HepG2 (cell line): ENCODE data around the gene MMP3.

Source experiments
- ADNP ChIP-seq: sonication (generic); formaldehyde crosslinking; IDR thresholded peaks from 2 replicates; pipeline ENCODE4 v1.4.0; 2020; ENCODE audit warnings: missing genetic modification reagents
- HDAC2 ChIP-seq: sonication (generic); formaldehyde crosslinking; IDR thresholded peaks from 2 replicates; pipeline ENCODE4 v1.4.0; 2020; ENCODE audit warnings: missing genetic modification reagents
- HNF4A ChIP-seq: sonication (generic); formaldehyde crosslinking; IDR thresholded peaks from 2 replicates; pipeline ENCODE4 v1.4.0; 2020; ENCODE audit warnings: missing genetic modification reagents
- MXI1 ChIP-seq: IDR thresholded peaks from 3 replicates; pipeline ENCODE4 v1.6.1; 2012; ENCODE audit warnings: low read depth, low read length, inconsistent platforms, borderline replicate concordance
- MYC ChIP-seq: sonication (generic); formaldehyde crosslinking; IDR thresholded peaks from 2 replicates; pipeline ENCODE4 v1.9.0; 2021; ENCODE audit warnings: missing genetic modification reagents, borderline replicate concordance
- NBN ChIP-seq: fragments of 450-650 bp; conservative IDR thresholded peaks from 2 replicates; pipeline ENCODE4 v1.6.1; 2017
- NFATC3 ChIP-seq: sonication (generic); formaldehyde crosslinking; IDR thresholded peaks from 2 replicates; pipeline ENCODE4 v1.5.1; 2020; ENCODE audit warnings: mild to moderate bottlenecking, missing genetic modification reagents
- RAD51 ChIP-seq: fragments of 450-650 bp; IDR thresholded peaks from 2 replicates; pipeline ENCODE4 v1.6.1; 2016; ENCODE audit warnings: borderline replicate concordance
- SATB2 ChIP-seq: sonication (generic); formaldehyde crosslinking; IDR thresholded peaks from 2 replicates; pipeline ENCODE4 v1.5.0; 2020; ENCODE audit warnings: missing genetic modification reagents
- TAF1 ChIP-seq: sonication (generic); formaldehyde crosslinking; IDR thresholded peaks from 2 replicates; pipeline ENCODE4 v1.4.0; 2020; ENCODE audit warnings: missing genetic modification reagents
- ZNF318 ChIP-seq: sonication (generic); formaldehyde crosslinking; IDR thresholded peaks from 2 replicates; pipeline ENCODE4 v1.4.0; 2020; ENCODE audit warnings: mild to moderate bottlenecking, missing genetic modification reagents
- ZNF549 ChIP-seq: sonication (generic); formaldehyde crosslinking; IDR thresholded peaks from 2 replicates; pipeline ENCODE4 v1.5.0; 2020; ENCODE audit warnings: missing genetic modification reagents
- TF ChIP-seq, protein P1 (sequence below): sonication (generic); formaldehyde crosslinking; IDR thresholded peaks from 2 replicates; pipeline ENCODE4 v1.4.0; 2020; ENCODE audit warnings: missing genetic modification reagents, borderline replicate concordance

GRCh38 chr11:102788334-102788995, 54.9 kb downstream of the MMP3 start:
- TF ChIP-seq, protein P1, sequence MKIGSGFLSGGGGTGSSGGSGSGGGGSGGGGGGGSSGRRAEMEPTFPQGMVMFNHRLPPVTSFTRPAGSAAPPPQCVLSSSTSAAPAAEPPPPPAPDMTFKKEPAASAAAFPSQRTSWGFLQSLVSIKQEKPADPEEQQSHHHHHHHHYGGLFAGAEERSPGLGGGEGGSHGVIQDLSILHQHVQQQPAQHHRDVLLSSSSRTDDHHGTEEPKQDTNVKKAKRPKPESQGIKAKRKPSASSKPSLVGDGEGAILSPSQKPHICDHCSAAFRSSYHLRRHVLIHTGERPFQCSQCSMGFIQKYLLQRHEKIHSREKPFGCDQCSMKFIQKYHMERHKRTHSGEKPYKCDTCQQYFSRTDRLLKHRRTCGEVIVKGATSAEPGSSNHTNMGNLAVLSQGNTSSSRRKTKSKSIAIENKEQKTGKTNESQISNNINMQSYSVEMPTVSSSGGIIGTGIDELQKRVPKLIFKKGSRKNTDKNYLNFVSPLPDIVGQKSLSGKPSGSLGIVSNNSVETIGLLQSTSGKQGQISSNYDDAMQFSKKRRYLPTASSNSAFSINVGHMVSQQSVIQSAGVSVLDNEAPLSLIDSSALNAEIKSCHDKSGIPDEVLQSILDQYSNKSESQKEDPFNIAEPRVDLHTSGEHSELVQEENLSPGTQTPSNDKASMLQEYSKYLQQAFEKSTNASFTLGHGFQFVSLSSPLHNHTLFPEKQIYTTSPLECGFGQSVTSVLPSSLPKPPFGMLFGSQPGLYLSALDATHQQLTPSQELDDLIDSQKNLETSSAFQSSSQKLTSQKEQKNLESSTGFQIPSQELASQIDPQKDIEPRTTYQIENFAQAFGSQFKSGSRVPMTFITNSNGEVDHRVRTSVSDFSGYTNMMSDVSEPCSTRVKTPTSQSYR (CRISPR knock-in tag) = no peak
- TF ChIP-seq ZNF549 (no peak), SATB2 (CRISPR knock-in tag) (no peak), HNF4A (CRISPR knock-in tag) (no peak), RAD51 (no peak), NFATC3 (CRISPR knock-in tag) (no peak), MYC (CRISPR knock-in tag) (no peak), NBN (no peak), HDAC2 (no peak), TAF1 (CRISPR knock-in tag) (no peak), ZNF318 (CRISPR knock-in tag) (no peak), ADNP (CRISPR knock-in tag) (no peak), MXI1 (no peak)
